Skin epidermis (tissue), 12 donors: Measurements from ENCODE around the gene TMEM63C.
"Not testable (repeated sequence)": the region's sequence is repeated elsewhere in the genome, so short reads cannot be mapped to it uniquely, and the experiment has no call there.

Experiments used
- H3K27ac ChIP-seq, 21 experiments: fragments of 200-600 bp; sonication (generic) in 11 of 21; one replicate each; pipeline ENCODE4 v1.5.0; 2020; ENCODE audit warnings: mild to moderate bottlenecking in 3 of 21, inconsistent platforms in 2 of 21, moderate library complexity in 2 of 21
- H3K4me3 ChIP-seq, 7 experiments: fragments of 200-600 bp; sonication (generic) in 2 of 7; one replicate each; pipeline ENCODE4 v1.5.0; 2020; ENCODE audit warnings: inconsistent platforms in 2 of 7, mild to moderate bottlenecking in 2 of 7, moderate library complexity in 1 of 7

Gene TMEM63C

DNA sequence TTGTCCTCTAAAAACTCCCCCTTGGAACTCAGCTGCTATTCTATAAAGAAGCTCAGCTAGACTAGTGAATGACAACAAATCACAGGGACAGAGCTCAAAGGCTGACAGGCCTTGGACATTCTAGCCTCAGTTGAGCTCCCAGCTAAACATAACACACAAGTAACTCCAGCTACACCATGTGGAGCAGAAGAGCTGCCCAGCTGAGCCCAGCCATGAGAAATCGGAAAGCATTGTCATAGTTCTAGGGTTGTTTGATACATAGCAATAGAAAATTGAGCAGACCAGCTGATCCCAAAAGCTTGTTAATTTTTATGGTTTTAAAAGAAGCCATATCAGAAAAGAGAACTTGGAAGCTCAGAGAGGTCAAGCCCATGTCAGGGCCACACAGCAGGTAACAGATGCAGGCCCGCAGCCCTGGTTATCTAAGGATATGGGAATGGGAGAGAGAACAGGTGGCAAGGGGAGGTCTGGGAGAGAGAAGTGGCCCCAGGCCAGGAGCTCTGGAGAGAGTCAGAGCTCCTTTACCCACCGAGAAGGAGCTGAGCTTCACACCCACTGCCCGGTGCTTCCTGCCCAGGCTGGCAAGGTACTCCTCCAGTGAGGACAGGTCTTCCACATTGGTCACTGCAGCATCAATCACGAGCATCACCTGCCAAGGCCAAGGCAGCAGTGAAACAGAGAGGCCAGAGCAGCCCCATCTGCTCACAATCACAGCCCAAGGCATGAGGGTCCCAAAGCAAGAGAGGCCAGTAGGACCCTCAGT, 86.5 kb downstream of the TMEM63C start:
- Histone ChIP-seq H3K4me3 (no peak overlapping the region), H3K27ac (no peak overlapping the region)

- Histone ChIP-seq H3K4me3 (no peak overlapping the region), H3K27ac (no peak overlapping the region)
Measured at GRCh38 chr14:77268989-77269600, 87.5 kb downstream of the TMEM63C start.

GRCh38 chr14:77270361-77271112, 88.9 kb downstream of the TMEM63C start:
- Histone ChIP-seq H3K27ac (no peak overlapping the region), H3K4me3 (peak overlapping the region in 2 of 7 experiments; percentile 19 to 21)

GRCh38 chr14:77271113-77271710, 89.6 kb downstream of the TMEM63C start, which contains the start of gene NGB:
NGB (minus strand) TSS chr14:77271206; CDS start chr14:77270937, 269 bp downstream.
- no peak within 1 kb of the TSS for H3K27ac ChIP-seq
- peak within 1 kb of the TSS in 2 of 7 experiments; percentile 19 to 21 for H3K4me3 ChIP-seq

- no peak overlapping the region for H3K4me3 ChIP-seq
- no peak overlapping the region for H3K27ac ChIP-seq
Measured at GRCh38 chr14:77272261-77272660, 90.7 kb downstream of the TMEM63C start.

GRCh38 chr14:77273796-77274195, 92.2 kb downstream of the TMEM63C start:
- no peak overlapping the region for H3K27ac ChIP-seq

GRCh38 chr14:77275041-77275580, 93.5 kb downstream of the TMEM63C start:
- no peak overlapping the region for H3K4me3 ChIP-seq
- H3K27ac ChIP-seq = no peak overlapping the region

More at GRCh38 chr14:77273796-77274195, 92.2 kb downstream of the TMEM63C start:
- no peak overlapping the region for H3K4me3 ChIP-seq

DNA sequence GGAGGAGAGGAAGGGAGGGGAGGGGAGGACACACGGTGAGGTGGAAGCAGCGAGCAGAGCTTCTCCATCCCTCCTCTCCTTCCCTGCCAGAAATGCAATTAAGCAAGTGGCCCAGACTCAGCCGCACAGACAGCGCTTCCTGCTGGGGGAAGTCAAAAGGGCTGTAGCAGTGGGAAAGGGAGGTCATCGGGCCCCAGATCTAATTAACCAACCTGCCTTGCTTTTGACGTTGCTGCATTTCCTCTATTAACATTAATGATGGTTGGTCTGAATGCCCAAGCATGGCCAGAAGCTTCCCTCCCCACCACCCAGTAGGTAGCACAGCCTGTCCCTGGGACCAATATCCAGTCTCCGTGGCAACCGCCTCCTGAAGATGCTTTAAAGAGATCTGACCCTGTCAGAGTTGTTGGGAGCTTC, 94.0 kb downstream of the TMEM63C start:
- H3K4me3 ChIP-seq = no peak overlapping the region
- H3K27ac ChIP-seq = no peak overlapping the region

- H3K27ac ChIP-seq = no peak overlapping the region
- H3K4me3 ChIP-seq = no peak overlapping the region
Measured at GRCh38 chr14:77276295-77276935, 94.8 kb downstream of the TMEM63C start.

- no peak overlapping the region for H3K4me3 ChIP-seq
- no peak overlapping the region for H3K27ac ChIP-seq
Measured at GRCh38 chr14:77276959-77277358, 95.4 kb downstream of the TMEM63C start.

DNA sequence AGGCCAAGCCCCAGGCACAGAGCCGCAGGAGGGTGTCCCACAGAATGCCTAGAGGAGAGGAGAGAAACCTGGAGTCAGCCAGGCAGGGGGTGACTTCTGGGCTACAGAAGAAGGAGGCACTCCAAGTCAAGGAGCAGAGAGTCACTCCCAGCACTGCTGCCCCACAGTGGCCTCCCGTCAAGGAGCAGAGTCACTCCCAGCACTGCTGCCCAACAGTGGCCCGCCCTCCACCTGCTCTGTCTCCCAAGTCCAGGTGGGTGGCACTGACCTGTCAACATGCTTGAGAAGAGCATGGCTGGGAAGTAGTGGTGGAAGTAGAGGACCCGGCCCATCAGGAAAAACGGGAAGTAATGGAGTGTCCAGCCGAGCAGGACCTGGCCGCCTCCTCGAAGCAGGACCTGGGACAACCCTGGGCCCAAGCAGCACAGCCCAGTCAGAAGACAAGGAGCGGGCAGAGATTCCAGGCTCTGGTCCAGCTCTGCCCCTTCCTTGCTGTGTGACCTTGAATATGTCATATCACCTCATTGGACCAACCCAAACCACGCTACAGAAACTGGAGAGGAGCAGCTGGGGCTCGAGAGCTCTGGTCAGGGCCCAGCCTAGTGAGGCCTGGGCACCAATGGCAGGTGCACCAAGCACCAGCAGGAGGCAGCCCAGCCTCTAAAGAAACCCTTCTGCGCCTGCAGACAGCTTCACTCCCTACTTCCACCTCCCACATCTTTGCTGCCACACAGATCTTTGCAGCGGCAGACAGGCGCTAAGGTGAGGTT, 97.0 kb downstream of the TMEM63C start:
- Histone ChIP-seq H3K27ac (no peak overlapping the region), H3K4me3 (no peak overlapping the region)

- no peak overlapping the region for H3K4me3 ChIP-seq
- H3K27ac ChIP-seq = no peak overlapping the region
Measured at GRCh38 chr14:77279719-77280118, 98.1 kb downstream of the TMEM63C start.

GRCh38 chr14:77280921-77281320, 99.3 kb downstream of the TMEM63C start:
- not testable (repeated sequence) for H3K27ac ChIP-seq, H3K4me3 ChIP-seq

- Histone ChIP-seq H3K27ac (no peak overlapping the region), H3K4me3 (no peak overlapping the region)
Measured at GRCh38 chr14:77281852-77282410, 100.3 kb downstream of the TMEM63C start.

GRCh38 chr14:77284066-77284465, 102.5 kb downstream of the TMEM63C start:
- H3K4me3 ChIP-seq = no peak overlapping the region
- H3K27ac ChIP-seq = no peak overlapping the region

DNA sequence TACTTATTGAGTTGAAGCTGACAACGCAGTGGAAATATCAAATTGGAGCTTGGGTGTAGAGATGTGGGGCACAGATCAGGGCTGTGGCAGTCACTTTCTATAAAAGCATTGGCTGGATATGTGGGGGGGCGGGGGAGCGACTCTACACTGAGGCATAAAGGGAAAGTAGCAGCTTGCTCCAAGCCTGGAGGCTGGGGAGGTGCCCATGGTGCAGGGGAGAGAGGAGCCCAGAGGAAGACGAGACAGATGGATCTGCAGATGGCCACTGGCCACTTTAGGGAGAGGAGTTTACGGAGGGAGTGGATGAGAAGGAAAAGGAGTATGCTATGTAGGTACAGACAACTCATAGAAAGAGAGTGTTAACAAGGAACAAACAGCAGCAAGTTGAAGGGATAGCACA, 102.9 kb downstream of the TMEM63C start:
- Histone ChIP-seq H3K4me3 (no peak overlapping the region), H3K27ac (no peak overlapping the region)

GRCh38 chr14:77286576-77286975, 105.0 kb downstream of the TMEM63C start:
- no peak overlapping the region for H3K27ac ChIP-seq
- H3K4me3 ChIP-seq = no peak overlapping the region

- H3K27ac ChIP-seq = no peak overlapping the region
- no peak overlapping the region for H3K4me3 ChIP-seq
Measured at GRCh38 chr14:77290705-77291104, 109.1 kb downstream of the TMEM63C start.
